Natural killer cell treated with Interleukin-12 subunit alpha and Interleukin-12 subunit beta and Interleukin-15 and Interleukin-18, amount 100 ng/mL, for 72 hours (primary cell): Measurements from ENCODE around the gene ACER3. TPM values are rescaled to one million over a fixed set of nuclear protein-coding genes. Genes with fewer than 3 reads are reported as not detected.

Experiments used
- ATAC-seq, 2 donors: fragments of 150-1000 bp; cut with Tn5 transposase in 1 of 2; sonication (Bioruptor Pico), chemical (Tn5 transposase) in 1 of 2; 2 replicates each; pipeline ENCODE4 v1.10.0; 2021
- DNase-seq: peaks from one replicate; pipeline ENCODE4 v3.0.0; 2022; ENCODE audit warnings: low spot score
- H3K27ac Mint-ChIP-seq, 2 donors: 1 replicate in 1 of 2; 2 replicates in 1 of 2; pipeline ENCODE4 v1.8.0; 2022; ENCODE audit warnings: mixed read lengths in 2 of 2, mild to moderate bottlenecking in 1 of 2, moderate library complexity in 1 of 2
- H3K27me3 Mint-ChIP-seq, 2 donors: 1 replicate in 1 of 2; 2 replicates in 1 of 2; pipeline ENCODE4 v1.8.0; 2022; ENCODE audit warnings: mixed read lengths in 2 of 2
- H3K36me3 Mint-ChIP-seq: one replicate; pipeline ENCODE4 v1.8.0; 2022; ENCODE audit warnings: mixed read lengths
- H3K4me1 Mint-ChIP-seq, 2 donors: 1 replicate in 1 of 2; 2 replicates in 1 of 2; pipeline ENCODE4 v1.8.0; 2022; ENCODE audit warnings: low read depth in 2 of 2, mixed read lengths in 2 of 2, mild to moderate bottlenecking in 1 of 2
- H3K4me3 Mint-ChIP-seq: one replicate; pipeline ENCODE4 v1.8.0; 2022; ENCODE audit warnings: mixed read lengths
- H3K9me3 Mint-ChIP-seq: 2 replicates; pipeline ENCODE4 v1.8.0; 2022; ENCODE audit warnings: mixed read lengths
- total RNA-seq, 2 donors: library from RNA; stranded (reverse); gene quantifications; one replicate each; pipeline ENCODE4 v1.2.3, GENCODE V29; 2022

ACER3 gene
- total RNA-seq, 2 donors from 2014 or later, result 16.3 to 16.8 TPM

DNA sequence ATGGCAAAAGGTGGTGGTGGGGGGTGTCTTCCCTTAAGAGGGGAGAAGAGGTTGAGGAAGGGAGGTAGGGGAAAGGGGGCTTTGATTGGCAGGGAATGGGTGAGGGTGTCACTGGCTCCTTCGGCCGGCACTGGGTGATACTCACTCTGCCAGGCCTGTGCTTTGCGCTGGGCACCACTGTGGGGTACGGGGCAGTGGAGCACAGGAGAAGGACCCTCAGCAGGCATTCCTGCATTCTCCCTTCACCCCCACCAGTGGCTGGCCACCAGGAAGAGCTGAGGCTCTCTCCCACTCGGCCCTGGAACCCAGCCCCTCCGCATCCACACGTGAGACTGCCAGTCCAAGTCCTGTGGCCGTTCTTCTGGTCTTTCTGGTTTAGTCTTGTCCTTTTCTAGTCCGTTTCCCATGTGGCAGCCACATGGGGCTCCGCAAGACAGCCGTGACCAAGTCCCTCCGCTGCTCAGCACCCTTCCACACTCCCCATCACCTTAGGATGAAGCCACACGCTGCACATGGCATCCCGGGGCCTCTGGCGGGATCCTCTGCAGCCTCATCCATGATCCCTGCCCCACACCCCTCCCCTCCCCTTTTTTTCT is 214.0 kb downstream of the ACER3 start:
- Mint-ChIP-seq H3K9me3 (no peaks in the 10 kb centered on the region), H3K27me3 (no peaks in the 10 kb centered on the region), H3K36me3 (no peaks in the 10 kb centered on the region), H3K4me1 (peaks cover 42 to 50% of the 10 kb centered on the region in 2 donors), H3K27ac (no peak overlapping the region), H3K4me3 (no peak overlapping the region)
- DNase-seq, result no peak
- no peak for ATAC-seq

DNA sequence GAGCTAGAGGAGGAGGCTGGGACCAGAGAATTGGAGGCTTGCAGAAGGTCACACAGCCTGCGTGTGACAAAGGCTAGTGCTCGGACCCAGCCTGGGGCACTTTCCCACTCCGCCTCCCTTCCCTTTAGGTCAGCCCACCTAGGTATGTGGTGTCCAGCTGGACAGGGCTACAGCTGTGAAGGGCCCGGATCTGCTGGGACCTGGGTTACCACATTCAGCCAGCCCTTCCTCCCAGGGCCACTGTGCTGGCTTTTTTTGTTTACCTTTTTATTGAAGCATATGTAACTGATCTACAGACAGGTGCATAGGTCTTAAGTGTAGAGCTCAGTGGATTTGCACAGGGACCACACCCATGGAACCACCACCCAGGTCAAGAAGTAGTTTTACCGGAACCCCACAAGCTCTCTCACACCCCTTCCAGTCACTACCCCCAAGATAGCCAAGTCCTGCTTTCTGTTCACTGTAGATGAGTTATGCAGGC is 214.7 kb downstream of the ACER3 start:
- no peaks in the 10 kb centered on the region for H3K36me3 Mint-ChIP-seq
- peaks cover 49 to 57% of the 10 kb centered on the region in 2 donors for H3K4me1 Mint-ChIP-seq
- peak; percentile 1 for DNase-seq
- H3K9me3 Mint-ChIP-seq, result no peaks in the 10 kb centered on the region
- no peaks in the 10 kb centered on the region for H3K27me3 Mint-ChIP-seq
- ATAC-seq, result no peak
- H3K4me3 Mint-ChIP-seq, result no peak overlapping the region
- H3K27ac Mint-ChIP-seq, result no peak overlapping the region

Other genes with a start within 250 kb of the ACER3 start
- gene LRRC32, start 190.2 kb upstream of the ACER3 start, total RNA-seq, result under 1 TPM in 1 of 2 donors, not detected in 1; 0.08 TPM
- gene TSKU, start 77.6 kb upstream of the ACER3 start, total RNA-seq, result not detected
- not detected for gene B3GNT6, start 173.5 kb downstream of the ACER3 start, total RNA-seq
- gene CAPN5, start 206.1 kb downstream of the ACER3 start, total RNA-seq, result 1 to 10 TPM; 2.5 to 2.7 TPM
- gene OMP, start 241.9 kb downstream of the ACER3 start, total RNA-seq, result not detected